Left lung (tissue), 10 donors: Measurements from ENCODE around the gene SIK2. TPM values are rescaled to one million over a fixed set of nuclear protein-coding genes. Genes with fewer than 3 reads are reported as not detected.

ENCODE experiments used
- ATAC-seq: fragments of 200-7000 bp; cut with Tn5 transposase; one replicate; pipeline ENCODE4 v1.9.1; 2020; ENCODE audit warnings: moderate library complexity
- DNase-seq, 4 donors: peaks; one replicate each; pipeline ENCODE4 v3.0.0-alpha.2; 2013 to 2020
- H3K27ac ChIP-seq, 2 donors: fragments of 200-600 bp; sonication (generic) in 1 of 2; one replicate each; pipeline versions ENCODE4 v1.5.0 to v1.8.0; 2020 to 2021
- H3K27me3 ChIP-seq, 2 donors: fragments of 200-600 bp; sonication (generic) in 1 of 2; one replicate each; pipeline versions ENCODE4 v1.5.0 to v1.8.0; 2020 to 2021
- H3K36me3 ChIP-seq, 2 donors: fragments of 200-600 bp; sonication (generic) in 1 of 2; one replicate each; pipeline versions ENCODE4 v1.5.0 to v1.8.0; 2020 to 2021
- H3K4me1 ChIP-seq, 2 donors: fragments of 200-600 bp; one replicate each; pipeline ENCODE4 v1.8.0; 2021
- H3K4me3 ChIP-seq, 2 donors: fragments of 200-600 bp; sonication (generic) in 1 of 2; one replicate each; pipeline versions ENCODE4 v1.5.0 to v1.8.0; 2020 to 2021; ENCODE audit warnings: mild to moderate bottlenecking in 1 of 2
- H3K9me3 ChIP-seq, 2 donors: fragments of 200-600 bp; sonication (generic) in 1 of 2; one replicate each; pipeline versions ENCODE4 v1.5.0 to v1.8.0; 2020 to 2021
- intact Hi-C, 2 donors: fragments of 100-400 bp; cut with DNase I; formaldehyde crosslinking; loops; one replicate each; pipeline versions ENCODE4 v1.11.2 to v1.14.2; 2022
- polyA plus RNA-seq, 6 donors: library from polyadenylated mRNA; unstranded; fragments of 120-200 nt; gene quantifications; one replicate each; pipeline ENCODE4 v1.2.1, GENCODE V29; 2013; ENCODE audit not compliant: insufficient read length in 6 of 6
- total RNA-seq, 2 donors: library from RNA; stranded (reverse); fragmentation: NEBNext Ultra II Directional; extraction: Animal tissue kit (Norgen Biotek cat#: 25700); gene quantifications; one replicate each; pipeline ENCODE4 v1.2.1, GENCODE V29; 2021
- TF ChIP-seq, protein P1 (sequence below), 2 donors: fragments of 200-600 bp; sonication (generic) in 1 of 2; IDR thresholded peaks; one replicate each; pipeline versions ENCODE4 v1.5.0 to v1.8.0; 2021; ENCODE audit warnings: antibody characterized with exemption in 2 of 2
- donor health status: DM: no; HTN: yes; CAD: no.
- donor health status: DM: no; HTN: no; CAD: no.

Gene SIK2
- total and polyA plus RNA-seq, 8 donors: 23.3 to 35.1 (median 30.8) TPM

DNA sequence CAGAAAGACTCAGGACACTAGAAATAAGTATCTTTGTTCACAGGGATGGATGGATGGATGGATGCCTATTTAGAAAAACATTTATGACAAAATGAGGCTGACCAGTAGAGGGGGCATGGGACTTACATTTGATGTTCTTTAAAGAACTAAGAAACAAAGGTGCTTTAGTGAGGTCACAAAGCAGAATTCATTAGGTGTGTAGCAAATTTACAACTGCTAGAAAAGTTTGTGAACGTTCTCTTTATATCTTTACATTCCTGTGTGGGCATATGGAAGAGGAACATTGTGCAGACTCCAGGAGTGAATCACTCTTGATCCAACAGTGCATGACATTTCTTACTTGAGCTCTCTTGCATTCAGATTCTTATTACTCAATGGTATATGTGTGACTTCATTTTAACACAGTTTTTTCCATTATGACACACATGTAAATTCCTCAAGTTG is 15.8 kb upstream of the SIK2 start:
- H3K27me3 ChIP-seq: no peaks in the 10 kb centered on the region
- peak; percentile 77 for ATAC-seq
- peak in 1 of 4 donors; percentile 55 for DNase-seq
- TF ChIP-seq, protein P1, sequence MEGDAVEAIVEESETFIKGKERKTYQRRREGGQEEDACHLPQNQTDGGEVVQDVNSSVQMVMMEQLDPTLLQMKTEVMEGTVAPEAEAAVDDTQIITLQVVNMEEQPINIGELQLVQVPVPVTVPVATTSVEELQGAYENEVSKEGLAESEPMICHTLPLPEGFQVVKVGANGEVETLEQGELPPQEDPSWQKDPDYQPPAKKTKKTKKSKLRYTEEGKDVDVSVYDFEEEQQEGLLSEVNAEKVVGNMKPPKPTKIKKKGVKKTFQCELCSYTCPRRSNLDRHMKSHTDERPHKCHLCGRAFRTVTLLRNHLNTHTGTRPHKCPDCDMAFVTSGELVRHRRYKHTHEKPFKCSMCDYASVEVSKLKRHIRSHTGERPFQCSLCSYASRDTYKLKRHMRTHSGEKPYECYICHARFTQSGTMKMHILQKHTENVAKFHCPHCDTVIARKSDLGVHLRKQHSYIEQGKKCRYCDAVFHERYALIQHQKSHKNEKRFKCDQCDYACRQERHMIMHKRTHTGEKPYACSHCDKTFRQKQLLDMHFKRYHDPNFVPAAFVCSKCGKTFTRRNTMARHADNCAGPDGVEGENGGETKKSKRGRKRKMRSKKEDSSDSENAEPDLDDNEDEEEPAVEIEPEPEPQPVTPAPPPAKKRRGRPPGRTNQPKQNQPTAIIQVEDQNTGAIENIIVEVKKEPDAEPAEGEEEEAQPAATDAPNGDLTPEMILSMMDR (IDR thresholded peaks at IDR 0.05): peak; percentile 26 to 46
- no peak overlapping the region for H3K4me3 ChIP-seq
- H3K27ac ChIP-seq: no peak overlapping the region
- H3K36me3 ChIP-seq: no peaks in the 10 kb centered on the region
- intact Hi-C loops: loop anchor here in 1 of 2 donors (10.0 kb wide), 1 partner anchor 258 kb away; no protein-coding TSS in a partner anchor
- H3K4me1 ChIP-seq: no peaks in the 10 kb centered on the region
- H3K9me3 ChIP-seq: no peaks in the 10 kb centered on the region

DNA sequence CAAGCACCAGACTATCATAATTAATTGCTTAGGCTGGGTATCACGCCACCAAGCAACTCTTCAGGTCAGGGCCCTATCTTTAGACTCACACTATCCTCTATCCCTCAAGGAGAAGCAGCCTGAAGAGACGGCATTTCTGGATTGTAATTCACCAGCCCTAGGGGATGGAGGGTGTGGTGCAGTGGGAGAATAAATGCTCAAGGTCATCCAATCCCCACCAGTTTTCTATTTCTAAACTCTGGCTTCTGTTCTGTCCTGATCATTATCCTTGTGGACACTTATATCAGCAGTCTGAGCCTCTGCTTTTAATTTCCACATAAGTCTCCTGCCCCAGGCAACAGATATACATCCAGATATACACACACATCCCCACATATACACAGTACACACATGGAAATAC is 13.1 kb upstream of the SIK2 start:
- intact Hi-C loops: loop anchor here in 1 of 2 donors (10.0 kb wide), 1 partner anchor 256 kb away; no protein-coding TSS in a partner anchor
- no peak for ATAC-seq
- no peak overlapping the region for H3K27ac ChIP-seq

DNA sequence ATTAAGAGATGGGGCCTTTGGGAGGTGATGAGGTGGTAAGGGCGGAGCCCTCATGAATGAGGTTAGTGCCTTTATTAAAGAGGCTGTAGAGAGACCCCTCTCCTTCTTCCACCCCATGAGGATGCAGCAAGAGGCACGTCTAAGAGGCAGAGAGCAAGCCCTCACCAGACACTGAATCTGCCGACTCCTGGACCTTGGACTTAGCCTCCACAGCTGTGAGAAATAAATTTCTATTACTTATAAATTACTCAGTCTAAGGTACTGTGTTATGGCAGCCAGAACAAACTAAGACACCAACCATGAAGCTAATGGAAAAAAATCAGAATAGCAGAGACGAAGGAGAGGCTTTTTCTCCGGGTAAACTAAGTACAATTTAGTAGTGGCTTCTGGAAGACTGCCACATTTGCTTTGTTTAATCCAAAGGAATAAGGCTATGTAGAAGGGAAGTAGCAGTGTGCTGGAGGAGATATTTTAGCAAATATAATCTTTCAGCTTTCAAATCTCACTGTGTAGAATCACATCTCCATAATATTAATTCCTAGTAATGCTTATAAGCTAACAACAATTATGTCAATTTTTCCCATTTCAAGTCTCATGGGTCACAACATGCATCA is 12.3 kb upstream of the SIK2 start:
- DNase-seq (no peak), ATAC-seq (no peak)
- no peak overlapping the region for H3K4me3 ChIP-seq
- TF ChIP-seq, protein P1 (IDR thresholded peaks at IDR 0.05): no peak
- H3K4me1 ChIP-seq: no peaks in the 10 kb centered on the region
- intact Hi-C loops: loop anchor here in 1 of 2 donors (10.0 kb wide), 1 partner anchor 255 kb away; no protein-coding TSS in a partner anchor
- no peaks in the 10 kb centered on the region for H3K27me3 ChIP-seq
- no peak overlapping the region for H3K27ac ChIP-seq
- no peaks in the 10 kb centered on the region for H3K9me3 ChIP-seq
- no peaks in the 10 kb centered on the region for H3K36me3 ChIP-seq

More for the DNA sequence above, 13.1 kb upstream of the SIK2 start:
- H3K9me3 ChIP-seq: no peaks in the 10 kb centered on the region
- H3K4me1 ChIP-seq: no peaks in the 10 kb centered on the region
- H3K27me3 ChIP-seq: no peaks in the 10 kb centered on the region
- TF ChIP-seq, protein P1 (IDR thresholded peaks at IDR 0.05): no peak
- no peak overlapping the region for H3K4me3 ChIP-seq
- no peaks in the 10 kb centered on the region for H3K36me3 ChIP-seq
- DNase-seq: no peak

GRCh38 chr11:111591187-111591960 is 10.9 kb upstream of the SIK2 start:
- Histone ChIP-seq H3K9me3 (no peaks in the 10 kb centered on the region), H3K27ac (no peak overlapping the region), H3K27me3 (no peaks in the 10 kb centered on the region), H3K4me1 (no peaks in the 10 kb centered on the region), H3K4me3 (no peak overlapping the region), H3K36me3 (no peaks in the 10 kb centered on the region)
- TF ChIP-seq, protein P1 (IDR thresholded peaks at IDR 0.05): no peak
- DNase-seq (no peak), ATAC-seq (no peak)
- intact Hi-C loops: no loop called here

DNA sequence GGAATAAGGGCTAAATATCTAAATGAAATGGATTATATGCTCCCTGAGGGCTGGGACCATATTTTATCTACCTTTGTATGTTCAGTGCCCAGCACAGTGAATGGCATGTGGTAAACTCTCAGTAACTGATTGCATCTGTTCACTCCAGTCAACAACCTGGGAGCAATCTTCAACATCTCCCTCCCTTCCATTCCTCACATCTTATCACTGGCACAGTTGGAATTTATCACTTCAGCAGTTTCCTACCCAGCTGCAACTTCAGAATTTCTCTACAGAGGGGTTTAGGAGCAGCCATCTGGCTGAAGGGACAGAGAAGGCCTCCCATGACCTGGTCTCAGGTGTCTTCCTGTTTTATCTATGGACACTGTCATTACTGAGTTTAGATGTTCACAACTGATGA is 9.8 kb upstream of the SIK2 start:
- H3K4me1 ChIP-seq: peaks cover 0 to 1% of the 10 kb centered on the region in 2 donors
- ATAC-seq: no peak
- no peaks in the 10 kb centered on the region for H3K9me3 ChIP-seq
- DNase-seq: no peak
- H3K27ac ChIP-seq: no peak overlapping the region
- TF ChIP-seq, protein P1 (IDR thresholded peaks at IDR 0.05): no peak
- intact Hi-C loops: no loop called here
- H3K36me3 ChIP-seq: no peaks in the 10 kb centered on the region
- H3K27me3 ChIP-seq: no peaks in the 10 kb centered on the region
- H3K4me3 ChIP-seq: no peak overlapping the region
